ENCODE results near the gene ERG28.

DNA sequence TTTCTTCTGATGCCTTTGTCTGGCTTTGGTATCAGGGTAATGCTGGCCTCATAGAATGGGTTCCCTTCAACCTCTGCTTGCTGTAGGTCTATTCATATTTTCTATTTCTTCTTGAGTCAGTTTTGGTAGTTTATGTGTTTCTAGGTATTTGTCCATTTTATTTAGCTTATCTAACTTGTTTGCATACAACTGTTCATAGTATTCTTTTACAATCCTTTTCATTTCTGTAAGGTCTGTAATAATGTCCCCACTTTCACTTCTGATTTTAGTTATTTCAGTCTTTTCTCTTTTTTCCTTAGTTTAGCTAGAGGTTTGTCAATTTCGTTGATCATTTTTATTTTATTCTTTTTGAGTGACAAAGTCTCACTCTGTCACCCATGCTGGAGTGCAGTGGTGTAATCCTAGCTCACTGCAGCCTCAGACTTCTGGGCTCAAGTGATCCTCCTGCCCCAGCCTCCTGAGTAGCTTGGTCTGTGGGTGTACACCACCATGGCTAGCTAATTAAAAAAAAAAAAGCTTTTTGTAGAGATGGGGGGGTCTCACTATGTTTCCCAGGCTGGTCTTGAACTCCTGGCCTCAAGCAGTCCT, 12.0 kb upstream of the ERG28 start:
- no peak for TF ChIP-seq SMAD1 (IDR thresholded peaks at IDR 0.05; ENCODE audit: low read depth, partially characterized antibody)
- no peak for TF ChIP-seq ATF7 (IDR thresholded peaks at IDR 0.05; ENCODE audit: low read depth)
- no peak for TF ChIP-seq REST (IDR thresholded peaks at IDR 0.05; ENCODE audit: low read depth, low read length)
- TF ChIP-seq SRF (IDR thresholded peaks at IDR 0.05; ENCODE audit: low read depth in 2 of 2, low read length in 2 of 2) = no peak
- TF ChIP-seq RB1 (IDR thresholded peaks at IDR 0.05; ENCODE audit: borderline replicate concordance) = no peak
- no peak for TF ChIP-seq ZBTB40 (IDR thresholded peaks at IDR 0.05; ENCODE audit: borderline replicate concordance)
- TF ChIP-seq TCF7 (IDR thresholded peaks at IDR 0.05; ENCODE audit: borderline replicate concordance) = no peak
- no peak for TF ChIP-seq ZNF274 (IDR thresholded peaks at IDR 0.05; ENCODE audit: insufficient read depth, insufficient read length)
- no peak for TF ChIP-seq EP300 (IDR thresholded peaks at IDR 0.05; ENCODE audit: borderline replicate concordance in 1 of 2, control insufficient read depth in 1 of 2, low read depth in 2 of 2, low read length in 2 of 2)
- no peak for TF ChIP-seq POLR2A (IDR thresholded peaks at IDR 0.05; ENCODE audit: low read depth, low read length)
- no peak for TF ChIP-seq POLR2AphosphoS5 (IDR thresholded peaks at IDR 0.05; ENCODE audit: low read length)

Measured in GM12878 (cell line).